GM18498 (cell line): Measurements from ENCODE around the gene MCOLN2.
"Not testable (repeated sequence)": the region's sequence is repeated elsewhere in the genome, so short reads cannot be mapped to it uniquely, and the experiment has no call there.

Experiments used
- ATAC-seq: cut with Tn5 transposase; IDR thresholded peaks from one replicate; pipeline ENCODE4 v1.9.1; 2021; ENCODE audit warnings: mild to moderate bottlenecking, moderate library complexity; ENCODE audit not compliant: unreplicated experiment

MCOLN2 gene

DNA sequence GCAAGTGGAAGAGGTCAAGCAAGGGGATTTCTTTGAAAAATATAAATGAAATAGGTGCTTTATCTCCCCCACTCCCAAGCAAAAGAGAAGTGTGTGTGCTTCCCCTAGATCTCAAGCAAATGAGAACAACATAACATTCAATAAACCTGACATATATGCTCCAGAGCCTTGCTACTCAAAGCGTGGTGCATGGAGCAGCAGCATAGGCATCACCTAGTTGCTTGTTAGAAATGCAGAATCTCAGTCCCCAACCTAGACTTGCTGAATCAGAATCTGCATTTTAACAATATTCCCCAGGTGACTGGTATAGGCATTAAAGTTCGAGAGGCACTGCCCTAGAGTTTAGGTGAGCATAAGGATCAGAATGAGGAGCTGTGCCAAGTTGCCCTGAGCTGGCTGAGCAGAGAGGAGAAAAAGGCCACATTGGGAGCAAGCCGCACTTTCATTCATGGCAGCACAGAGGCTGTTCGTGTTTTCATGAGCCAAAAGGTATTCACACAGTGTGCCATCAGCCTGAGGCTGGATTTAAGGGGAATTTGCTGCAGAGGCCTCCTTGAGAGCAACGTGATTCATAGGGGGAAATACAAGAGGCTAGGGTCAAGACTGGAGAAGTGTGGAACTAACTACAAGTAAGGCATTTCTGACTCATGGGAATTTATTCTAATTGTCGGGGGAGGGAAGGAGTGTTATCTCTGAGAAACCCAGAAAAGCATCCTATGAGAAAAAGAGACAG, 89.7 kb downstream of the MCOLN2 start:
- ATAC-seq = no peak

DNA sequence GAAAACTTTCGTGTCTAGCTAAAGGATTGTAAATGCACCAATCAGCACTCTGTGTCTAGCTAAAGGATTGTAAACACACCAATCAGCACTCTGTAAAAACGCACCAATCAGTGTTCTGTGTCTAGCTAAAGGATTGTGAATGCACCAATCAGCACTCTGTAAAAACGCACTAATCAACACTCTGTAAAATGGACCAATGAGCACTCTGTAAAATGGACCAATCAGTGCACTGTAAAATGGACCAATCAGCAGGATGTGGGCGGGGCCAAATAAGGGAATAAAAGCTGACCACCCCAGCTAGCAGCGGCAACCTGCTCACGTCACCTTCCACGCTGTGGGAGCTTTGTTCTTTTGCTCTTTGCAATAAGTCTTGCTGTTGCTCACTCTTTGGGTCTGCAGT, 94.2 kb downstream of the MCOLN2 start:
- not testable (repeated sequence) for ATAC-seq

DNA sequence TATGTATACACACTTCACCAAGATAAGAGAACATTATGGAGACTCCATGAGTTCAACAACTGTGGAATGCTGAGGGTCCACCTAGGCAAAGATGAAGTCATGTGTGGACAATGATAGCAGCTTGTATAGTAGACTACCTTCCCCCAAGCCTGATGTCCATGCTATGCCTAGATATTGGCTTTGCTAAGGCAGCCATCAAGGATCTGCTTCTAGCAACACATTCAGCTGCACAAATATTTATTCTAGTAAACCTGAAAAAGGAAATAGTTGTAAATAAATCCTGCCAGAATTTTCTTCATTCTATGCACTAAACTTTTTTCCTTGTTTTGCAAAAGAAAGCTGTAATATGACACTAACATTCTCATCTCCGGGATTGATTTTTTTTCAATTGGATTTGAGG, 96.9 kb downstream of the MCOLN2 start:
- ATAC-seq = no peak

- ATAC-seq = no peak
Measured at GRCh38 chr1:84896279-84896678, 100.6 kb downstream of the MCOLN2 start.

- no peak for ATAC-seq
Measured at GRCh38 chr1:84892705-84893618, 104.0 kb downstream of the MCOLN2 start, which contains the start of gene LPAR3. LPAR3 (minus strand) TSS chr1:84893206; CDS start chr1:84866120, 27,086 bp downstream.

DNA sequence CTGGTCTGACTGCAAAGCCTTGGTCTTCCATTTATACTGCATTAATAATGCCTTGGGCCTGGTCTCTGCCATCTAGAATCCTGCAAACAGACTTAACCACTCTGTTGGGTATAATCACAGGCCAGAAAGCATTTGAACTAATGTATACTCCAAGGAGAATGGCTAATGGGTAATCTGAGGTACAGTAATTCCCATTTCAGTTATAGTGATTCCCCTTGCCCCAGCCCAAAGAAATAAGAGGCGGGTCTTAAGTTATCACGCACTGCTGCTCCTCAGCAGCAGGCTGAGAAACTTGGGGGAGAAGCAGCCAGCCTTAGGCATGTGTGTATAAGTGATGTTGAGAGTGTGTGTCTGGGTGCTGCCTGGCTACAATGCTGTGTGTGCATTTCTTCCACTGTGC, 106.3 kb downstream of the MCOLN2 start:
- no peak for ATAC-seq

GRCh38 chr1:84889437-84889836, 107.5 kb downstream of the MCOLN2 start:
- no peak for ATAC-seq

GRCh38 chr1:84888753-84889152, 108.2 kb downstream of the MCOLN2 start:
- no peak for ATAC-seq

DNA sequence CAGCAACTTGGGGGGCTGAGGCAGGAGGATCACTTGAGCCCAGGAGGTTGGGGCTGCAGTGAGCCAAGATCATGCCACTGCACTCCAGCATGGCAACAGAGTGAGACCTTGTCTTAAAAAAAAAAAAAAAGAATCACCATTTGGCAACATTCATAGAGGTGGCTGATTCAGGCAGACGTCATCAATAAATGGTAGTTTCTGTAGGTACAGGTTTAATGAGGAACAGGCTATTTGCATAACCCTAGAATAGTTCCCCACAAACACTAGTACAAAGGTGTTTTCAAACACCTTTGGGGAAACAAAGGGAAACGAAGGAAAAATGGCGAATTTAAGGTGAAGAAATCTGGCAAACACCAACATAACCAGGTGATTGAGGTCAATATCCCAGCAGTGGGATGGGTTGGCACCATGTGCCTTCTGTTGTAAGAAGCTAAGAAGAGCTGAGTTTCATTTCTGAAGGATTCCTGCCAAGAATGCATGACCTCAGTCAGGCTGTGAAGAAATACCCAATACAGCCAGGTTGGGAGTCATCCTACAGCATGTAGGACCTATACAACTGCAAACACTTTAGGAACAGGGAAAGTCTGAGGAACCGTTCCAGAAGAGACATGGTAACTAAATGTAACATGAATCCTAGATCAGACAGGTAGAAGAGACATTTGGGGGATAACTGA, 109.5 kb downstream of the MCOLN2 start:
- ATAC-seq = no peak

DNA sequence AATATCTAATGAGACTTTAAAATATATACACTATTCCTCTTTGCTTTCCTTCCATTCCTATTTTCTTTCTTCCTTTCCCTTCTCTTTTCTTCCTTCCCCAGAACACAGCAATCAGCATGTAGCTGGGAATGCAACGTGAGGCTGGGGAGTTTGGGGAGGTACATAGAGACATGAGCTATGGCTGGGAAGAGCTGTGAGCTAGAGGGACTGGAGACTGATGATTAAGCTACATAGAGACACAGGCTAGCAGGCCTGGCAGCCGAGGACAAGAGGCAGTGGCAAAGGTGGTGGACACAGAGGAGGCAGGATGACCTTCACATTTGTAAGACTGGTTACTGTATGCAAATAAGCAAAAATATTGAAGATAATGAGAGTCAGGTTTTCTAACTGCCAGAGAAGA, 111.4 kb downstream of the MCOLN2 start:
- no peak for ATAC-seq

DNA sequence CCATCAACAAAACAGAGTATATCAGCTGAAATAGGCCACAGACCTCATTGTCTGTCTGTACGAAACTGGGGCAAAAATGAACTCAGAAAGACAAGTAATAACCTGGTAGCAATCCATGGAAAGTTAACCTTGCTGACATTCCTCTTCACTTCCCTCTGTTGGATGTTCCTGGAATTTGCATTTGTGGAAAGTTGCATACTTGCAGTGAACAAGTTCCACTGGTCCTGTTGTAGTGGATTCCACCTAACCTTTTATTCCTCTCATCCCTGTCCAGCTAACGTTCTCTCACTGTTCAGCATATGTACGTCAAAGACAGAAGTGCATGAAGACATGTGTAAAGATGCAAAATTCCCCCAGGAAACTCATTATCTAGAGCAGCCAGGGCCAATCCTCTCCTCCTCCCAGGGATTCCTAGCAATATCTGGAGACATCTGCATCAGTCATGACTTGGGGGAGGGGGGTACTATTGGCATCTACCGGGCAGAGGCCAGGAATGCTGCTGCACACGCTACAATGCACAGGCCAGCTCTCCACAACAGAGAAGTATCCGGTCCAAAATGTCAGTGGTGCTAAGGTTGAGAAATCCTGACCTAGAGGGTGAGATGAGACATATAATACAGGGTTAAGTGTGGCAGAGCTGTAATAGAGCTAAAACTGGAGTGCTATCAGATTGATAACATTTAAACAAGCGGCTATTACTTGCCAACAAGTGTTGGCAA, 112.1 kb downstream of the MCOLN2 start:
- ATAC-seq = no peak

GRCh38 chr1:84883286-84883685, 113.6 kb downstream of the MCOLN2 start:
- no peak for ATAC-seq

DNA sequence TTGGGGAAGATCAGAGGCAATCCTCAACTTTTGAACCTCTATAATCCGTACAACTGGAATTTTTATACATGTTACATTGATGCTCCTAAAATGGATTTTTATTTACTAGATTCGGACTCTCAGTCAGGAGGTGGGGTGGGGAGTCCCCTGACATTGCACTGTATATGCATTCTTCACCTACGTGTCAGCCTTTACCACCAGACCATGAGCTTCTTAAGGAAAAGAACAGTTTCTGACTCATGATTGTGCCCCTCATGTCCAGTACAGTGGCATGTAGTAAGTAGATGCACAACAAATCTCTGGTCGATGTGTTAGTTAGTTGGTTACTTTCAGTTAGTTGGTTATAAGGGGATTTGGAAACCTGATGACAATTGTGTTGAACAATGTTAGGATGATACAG, 119.3 kb downstream of the MCOLN2 start:
- no peak for ATAC-seq

DNA sequence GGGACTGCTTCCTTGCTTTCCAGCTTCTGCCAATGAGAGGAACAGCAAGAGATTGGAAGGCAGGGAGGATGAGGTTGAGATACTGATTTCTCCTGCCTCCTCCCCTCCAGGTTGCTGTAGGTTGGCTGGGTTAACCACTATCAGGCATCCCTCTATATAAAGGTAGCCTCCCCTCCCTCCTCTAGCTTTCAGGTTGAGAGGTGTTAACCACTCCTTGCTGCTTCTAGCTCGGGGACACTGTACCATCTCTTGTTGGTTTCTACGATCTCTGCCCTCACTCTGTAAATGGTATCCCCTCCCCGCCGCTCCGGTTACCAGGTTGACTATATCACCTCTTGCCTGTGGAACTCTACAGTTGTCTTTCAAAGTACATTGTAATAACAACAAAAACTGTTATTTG, 120.6 kb downstream of the MCOLN2 start:
- ATAC-seq = no peak
